ENCODE data around the gene DAPK1.

The DAPK1 gene

DNA sequence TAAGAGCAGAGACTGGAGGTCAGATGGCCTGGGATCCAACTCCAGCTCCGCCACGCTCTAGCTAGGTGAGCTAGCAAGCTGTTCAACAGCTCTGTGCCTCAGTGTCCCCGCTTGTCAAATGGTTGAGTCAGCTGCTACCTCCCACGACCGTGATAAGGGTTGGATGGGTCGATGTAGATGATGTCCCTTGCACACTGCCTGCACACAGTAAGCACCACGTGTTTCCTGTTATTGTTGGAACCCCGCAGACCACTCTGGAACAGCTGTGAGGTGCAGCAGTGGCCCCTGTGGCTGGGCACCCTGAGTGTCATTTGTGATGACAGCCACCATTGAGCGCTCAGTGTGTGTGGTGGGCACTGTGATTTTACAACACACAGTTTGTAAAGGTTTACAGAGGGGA is 174.3 kb downstream of the DAPK1 start:
- no peak for DNase-seq (ENCODE audit: low read depth)

DNA sequence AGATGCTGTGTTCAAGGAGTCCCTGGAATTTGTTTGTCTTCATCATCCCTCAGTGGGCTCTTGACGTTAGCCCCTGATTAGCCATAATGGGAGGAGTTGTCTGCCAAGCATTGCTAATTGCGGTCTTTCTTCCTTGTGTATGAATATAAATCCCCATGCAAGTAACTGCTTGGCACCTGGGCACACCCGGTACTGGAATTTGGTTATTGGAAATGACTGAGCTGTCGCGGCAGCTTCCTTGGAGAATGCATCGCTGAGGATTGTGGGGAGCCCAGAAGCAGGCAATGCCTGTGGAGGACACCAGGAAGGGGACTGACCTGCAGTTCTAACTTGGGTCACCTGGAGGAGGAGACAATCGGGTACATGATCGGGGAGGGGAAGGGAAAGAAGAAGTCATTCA is 174.9 kb downstream of the DAPK1 start:
- DNase-seq (ENCODE audit: low read depth), result no peak

DNA sequence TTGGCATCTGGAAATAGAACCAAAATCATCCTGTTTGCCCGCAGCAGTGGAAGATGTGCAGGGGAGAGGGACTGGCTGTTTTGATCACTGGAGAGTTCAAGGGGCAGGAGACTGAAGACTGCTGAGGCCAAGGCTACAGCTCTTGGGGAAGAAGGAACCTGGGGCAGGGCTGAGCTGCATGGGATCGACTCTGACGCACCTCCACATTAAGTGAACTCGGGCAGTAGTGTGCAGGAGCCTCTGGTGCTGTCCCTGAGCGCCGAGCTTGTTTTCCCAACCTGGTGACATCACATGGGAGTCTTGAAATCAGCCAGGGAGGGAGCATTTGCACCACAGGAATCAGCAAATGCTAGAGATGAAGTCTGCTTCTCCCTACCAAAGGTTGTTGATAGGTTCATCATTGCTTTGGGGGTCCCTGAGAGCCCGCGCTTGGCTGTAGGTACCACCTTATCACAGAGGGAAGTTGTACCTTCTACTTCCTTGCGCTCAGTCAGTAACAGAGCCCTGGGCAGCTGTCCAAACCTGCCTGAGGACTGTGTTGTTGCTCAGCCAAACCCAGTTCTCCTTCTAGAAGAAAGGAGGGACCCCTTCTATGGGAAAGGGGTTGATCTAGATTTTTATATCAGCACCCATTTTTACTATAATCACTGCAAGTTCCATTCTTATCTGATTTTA is 175.9 kb downstream of the DAPK1 start:
- no peak for DNase-seq (ENCODE audit: low read depth)

DNA sequence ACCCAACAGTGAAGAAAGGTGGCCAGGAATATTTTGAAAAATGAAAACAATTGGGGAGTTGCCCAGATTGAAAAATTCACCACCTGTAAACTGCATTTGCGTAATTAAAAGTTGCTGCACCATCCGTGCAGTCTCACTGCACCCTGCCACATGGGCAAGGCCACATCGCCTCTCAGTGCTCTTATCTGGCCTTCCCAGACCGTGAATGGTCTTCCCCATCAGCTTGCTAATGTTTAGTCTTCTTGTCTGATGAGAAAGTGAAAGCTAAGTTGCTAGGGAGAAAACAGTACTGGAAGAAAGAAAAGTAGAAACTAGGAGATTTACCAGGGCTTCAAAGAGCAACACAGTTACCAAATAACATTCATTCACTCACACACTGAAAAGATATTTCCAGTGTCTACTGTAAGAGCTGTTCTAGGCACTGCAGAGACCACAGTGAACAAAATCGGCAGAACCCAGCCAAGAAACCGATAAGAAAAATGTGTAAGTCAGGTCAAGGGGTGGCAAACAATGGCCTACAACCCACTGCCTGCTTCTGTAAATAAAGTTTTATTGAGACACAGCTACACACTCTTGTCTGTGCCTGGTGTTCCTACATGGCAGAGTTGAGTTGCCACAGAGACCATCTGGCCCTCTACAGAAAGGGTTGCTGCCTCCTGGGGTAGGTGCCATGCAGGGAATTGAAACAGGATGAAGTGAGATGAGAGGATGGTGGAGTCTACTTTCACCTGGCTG is 177.1 kb downstream of the DAPK1 start:
- DNase-seq (ENCODE audit: low read depth), result no peak

DNA sequence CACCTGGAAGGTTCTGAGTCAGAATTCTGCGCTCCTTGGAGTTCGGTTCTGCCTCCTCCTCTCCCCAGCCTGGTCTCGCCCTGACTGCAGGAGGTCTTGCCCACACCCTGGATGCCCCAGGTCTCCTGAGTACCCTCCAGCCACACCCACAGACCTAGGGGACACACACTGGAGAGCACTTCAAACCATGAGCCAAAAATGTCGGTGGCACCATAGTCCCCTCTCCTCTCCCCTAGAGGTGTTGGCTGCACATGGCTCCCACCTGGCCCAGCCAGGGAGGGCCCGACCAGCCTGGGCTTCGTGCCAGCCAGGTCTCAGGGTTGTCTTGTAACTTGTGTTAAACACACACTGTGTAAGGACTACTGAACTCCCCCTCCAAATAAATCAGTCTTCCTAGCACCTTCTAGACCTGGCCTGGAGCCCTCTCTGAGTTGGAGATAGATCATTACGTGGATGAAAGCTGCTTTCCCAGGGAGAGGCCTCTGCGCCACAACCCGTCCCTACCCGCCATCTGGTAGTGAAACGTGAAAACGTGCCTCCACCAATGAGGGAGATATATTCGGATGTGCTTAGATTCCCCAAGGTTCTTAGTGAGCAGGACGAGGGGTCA is 178.3 kb downstream of the DAPK1 start:
- no peak for DNase-seq (ENCODE audit: low read depth)

DNA sequence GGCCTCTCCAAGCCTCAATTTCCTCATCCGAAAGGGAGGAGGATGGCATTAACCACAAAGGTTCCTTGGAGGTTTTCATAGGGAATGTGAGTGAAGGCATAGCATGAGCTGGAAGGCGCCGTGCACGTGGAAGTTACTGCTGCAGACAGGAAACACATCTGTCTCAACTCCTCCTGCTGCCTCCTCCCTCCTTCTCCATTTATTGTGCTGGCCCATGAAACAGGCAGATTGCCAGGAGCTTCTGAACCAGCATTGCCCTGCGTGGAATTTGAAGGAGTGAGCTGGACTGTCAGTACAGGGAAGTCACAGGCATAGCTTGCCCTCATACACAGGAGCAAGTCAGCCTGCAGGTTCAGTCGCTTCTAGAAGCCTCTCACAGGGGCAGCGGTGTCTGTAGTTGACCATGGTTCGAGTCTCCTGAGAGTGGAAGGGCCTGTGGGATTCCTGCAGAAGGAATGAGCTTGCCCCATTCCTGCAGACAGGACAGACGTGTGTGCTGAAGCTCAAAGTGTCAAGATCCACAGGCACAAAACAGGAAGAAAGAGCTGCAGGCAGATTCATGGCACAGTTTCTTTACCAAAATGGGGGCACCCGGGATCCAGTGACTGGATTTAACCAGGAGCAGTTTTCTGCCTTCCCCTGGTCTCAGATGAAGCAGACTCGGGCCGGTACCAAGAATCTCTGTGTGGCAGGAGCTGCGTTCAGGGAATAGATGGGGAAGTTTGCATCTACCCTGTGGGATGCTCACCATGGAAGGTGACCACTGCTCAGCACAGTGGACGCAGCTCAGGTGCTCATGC is 179.5 kb downstream of the DAPK1 start:
- DNase-seq (ENCODE audit: low read depth), result no peak

DNA sequence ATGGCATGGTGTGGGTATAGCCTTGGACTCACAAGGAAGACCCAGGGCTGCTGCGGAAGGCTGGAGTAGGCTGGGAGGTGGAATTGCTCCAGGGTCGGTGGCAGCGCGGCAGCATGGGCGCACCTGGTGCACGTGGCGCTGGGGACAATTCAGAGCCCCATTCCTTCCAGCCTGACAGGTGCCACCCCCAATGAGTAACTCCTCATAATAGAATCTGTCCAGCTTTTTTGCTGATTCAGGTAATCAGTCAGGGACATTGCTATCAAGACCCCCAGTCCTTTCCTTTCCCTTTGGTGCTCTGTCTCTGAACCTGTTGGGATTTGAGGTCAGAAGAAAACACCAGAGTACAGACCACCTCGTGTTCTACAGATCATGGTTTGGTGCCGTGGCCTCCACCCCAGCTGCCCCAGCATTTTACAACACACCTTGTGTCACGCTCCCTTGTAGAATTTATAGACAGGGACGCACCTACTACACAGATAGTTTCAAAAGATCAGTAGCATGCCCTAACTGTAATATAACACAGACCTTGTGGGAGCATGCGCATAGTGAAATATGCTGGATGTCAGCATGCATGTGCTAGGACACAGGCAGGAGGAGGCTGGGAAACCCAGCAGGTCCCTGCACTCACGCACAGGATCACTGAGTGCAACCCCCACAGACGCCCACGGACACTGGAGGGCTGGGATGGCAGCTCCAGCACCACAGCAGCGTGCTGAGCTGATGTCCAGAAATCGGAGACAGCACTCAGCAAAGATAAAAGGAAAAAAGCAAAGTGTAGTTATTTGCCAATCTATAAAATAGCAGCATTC is 180.3 kb downstream of the DAPK1 start:
- DNase-seq (ENCODE audit: low read depth), result no peak

DNA sequence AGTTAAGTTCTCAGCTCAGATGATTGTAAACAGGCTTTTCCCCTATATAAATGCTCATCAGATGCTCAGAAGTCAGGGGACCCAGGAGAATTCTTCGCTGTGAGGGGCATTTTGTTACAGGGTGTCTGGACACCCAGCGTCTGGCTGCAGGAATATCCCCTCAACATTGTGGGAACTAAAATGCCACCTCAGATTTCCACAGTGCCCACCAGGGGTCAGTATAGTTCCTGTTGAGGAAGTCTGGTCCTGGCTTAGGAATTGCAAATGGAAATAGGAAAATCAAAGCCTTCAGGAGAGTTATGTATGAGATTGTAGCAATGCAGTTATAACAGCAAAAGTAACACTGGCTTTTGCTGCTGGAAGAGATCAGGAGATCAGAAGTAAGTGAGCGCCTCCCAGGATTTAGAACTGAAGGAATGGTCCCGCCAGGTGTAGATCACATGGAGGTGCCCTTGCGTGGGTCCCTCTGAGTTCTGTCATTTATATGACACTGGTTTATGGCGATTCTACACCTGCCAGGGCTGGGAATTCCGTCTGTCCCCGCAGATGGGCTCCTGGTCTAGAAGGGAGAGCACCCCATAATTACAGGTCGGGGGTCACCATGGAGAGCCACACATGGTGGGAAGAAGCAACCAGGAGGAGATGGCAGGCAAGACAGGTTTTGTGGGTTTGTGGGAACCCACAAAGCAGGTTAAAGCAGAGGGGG is 181.1 kb downstream of the DAPK1 start:
- no peak for DNase-seq (ENCODE audit: low read depth)

DNA sequence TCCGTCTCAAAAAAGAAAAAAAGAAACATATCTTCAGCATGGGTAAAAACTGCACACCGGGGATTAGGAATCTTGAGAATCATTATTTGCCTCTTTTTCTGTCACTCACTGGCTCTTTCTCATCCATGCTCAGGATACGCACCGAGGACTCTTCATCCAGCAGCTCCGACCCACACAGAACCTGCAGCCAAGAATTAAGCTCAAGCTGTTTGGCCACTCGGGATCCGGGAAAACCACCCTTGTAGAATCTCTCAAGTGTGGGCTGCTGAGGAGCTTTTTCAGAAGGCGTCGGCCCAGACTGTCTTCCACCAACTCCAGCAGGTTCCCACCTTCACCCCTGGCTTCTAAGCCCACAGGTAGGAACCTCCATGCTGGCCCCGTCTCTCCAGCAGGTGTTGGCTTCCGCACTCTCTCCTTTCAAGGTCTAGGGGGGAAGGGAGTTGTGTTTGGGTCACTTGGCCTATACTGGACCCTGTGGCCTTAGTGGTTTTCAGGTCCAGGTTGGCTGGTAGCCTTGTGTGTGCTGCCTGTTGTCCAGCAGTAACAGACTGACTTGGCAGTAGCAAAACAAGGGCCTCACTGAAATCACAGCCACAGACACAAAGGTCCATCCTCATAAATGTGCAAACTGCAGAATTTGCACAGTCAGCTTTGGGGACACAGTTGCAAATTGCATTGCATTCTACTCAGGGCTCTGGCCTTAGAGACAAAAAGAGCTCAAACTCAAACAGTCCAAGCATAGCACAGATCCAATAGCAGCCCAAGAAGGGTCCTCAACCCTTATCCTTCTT is 183.8 kb downstream of the DAPK1 start:
- no peak for DNase-seq (ENCODE audit: low read depth)

DNA sequence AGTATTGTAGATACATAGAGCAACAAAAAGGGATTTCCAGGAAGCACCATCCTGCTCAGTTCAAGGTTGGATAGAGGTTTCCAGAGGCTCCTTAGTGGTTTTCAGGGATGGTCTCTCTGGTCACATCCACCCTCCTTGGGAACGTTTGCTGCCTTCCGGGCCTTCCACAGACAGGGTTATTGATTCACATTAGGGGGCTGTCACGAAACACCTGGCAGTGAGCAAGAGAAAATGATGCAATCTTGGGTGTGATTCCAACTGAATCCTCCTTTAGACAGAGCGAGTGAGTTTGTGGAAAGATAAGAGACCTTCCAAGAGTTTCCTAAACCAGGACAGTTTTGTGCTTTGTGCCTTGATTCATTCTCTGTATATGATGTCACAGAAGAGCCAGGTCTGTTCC is 184.4 kb downstream of the DAPK1 start:
- DNase-seq (ENCODE audit: low read depth), result no peak

DNA sequence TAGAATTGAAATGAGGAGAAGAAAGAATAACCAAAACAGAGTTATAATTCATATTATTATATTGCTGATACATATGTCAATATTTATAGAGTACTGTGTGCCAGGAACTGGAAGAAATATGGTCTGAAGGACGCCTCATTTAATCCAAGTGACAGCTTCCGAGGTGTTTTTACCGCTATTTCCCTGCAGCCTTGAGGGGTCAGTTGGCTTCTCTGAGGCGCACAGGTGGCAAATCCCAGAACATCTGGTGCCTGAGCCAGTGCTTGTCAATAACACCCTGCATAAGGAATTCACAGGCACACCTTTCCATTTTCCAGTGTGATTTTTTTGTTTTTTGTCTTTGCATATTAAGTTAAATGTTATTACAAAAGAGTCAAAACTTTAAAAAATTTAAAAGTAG is 185.0 kb downstream of the DAPK1 start:
- no peak for DNase-seq (ENCODE audit: low read depth)

DNA sequence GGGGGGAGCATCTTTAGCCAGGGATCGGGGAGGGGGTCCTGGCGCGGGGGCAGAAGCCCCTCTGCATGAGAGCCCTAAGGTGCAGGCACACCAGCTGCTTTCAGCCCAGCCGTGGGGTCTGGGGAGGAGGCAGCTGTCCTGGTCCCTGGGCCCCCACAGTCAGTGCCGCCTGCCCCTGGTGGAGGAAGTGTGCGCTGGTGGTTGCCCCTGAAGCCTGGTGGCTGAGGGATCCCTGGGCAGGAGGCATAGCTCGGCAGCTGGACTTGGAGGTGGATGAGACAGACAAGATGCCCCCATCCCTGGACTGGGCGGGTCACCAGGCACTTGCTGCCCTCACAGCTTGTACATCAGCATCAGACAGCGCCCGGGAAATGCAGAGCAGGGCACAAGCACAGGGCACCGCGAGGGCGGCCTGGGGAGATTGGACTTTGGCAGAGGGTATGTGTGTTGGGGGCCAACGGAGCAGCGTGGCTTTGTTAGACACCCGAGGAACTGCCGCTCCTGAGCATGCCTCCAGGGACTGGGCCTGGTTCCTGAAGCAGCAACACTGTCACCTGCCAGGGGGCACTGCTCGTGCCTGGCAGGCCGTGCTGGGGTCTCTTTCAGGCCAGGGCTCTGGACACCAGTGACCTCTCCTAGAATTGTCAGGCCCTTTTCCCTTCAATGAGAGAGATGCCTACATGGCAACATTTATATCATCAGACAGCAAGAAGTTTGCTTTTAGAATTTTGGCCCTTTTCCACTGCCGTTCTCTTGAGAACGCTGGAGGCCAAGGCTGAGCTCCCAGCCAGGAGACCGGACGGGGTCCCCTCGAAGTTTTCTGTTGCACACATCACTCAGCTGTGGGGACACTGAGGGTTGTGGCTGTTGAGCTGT is 186.3 kb downstream of the DAPK1 start:
- DNase-seq (ENCODE audit: low read depth), result no peak

DNA sequence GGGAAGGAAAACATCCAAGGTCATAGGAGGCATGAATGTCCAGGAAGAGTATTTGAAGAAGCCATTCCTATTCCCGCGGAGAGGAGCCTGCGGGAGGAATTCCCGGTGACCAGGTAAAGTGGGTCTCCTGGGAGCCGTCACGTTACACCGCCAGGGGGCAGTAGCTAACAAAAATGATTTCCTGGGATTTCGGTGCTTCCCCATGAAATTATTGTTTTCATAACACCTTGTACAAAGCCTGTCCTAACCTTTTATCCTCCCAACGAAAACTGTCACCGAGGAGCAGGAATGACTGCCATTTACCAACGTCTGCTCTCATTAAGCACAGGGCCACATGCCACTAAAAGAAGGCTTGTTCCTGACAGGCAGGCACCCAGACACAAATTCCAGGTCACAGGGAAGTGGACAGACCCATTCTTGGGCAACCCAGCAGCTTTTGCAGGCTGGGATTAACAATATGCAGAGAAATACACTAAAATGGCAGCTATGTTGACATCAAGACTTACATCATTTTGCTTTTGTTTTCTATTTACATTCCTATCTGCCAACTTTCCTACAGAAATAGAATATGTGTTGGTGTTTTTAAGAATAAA is 187.1 kb downstream of the DAPK1 start:
- no peak for DNase-seq (ENCODE audit: low read depth)

DNA sequence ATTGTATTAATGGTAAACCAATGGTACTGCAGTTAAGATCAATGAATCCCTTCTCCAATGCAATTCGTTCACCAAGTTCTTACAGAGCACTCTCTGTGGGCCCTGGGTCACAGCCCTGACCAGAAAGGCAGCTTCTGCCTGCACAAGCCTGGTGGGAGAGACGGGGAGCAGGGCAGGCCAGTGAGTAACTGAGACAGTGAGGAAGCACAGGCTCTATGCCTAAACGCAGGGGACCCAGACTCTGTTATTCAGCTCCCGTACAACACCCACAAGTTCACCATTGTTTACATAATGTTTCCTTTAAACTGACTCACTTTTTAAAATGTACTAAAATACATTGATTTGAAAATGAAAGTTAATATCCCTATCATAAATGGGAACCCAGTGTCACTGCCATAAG is 187.8 kb downstream of the DAPK1 start:
- DNase-seq (ENCODE audit: low read depth), result no peak

DNA sequence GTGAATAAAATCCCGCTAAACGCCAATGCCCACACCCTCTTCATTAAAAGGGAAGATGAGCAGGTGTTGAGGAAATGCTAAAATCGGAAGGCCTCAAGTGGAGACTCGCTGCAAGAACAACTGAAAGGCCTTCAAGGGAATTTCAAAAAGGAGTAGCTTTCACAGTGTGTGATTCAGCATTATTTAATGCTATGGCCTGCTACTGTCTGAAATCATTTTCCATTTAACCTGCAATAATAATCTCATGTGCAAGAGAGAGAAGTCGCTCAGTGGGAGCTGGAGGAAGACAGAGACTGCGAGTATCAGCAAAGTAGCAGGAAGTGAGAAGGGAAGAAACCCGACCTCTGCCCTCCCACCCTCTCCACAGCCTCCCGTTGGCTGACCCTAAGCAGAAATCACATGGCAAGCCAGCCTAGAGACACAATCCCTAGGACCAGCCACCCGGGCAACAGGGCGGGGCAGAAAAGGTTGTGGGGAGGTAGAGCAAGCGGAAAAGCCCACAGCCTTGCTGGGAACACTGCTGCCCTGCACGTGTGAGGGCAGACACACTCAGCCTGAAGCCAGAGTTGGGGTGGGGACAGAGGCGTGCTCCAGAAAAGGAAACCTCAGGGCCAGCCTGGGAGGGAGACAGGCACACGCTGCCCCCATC is 188.3 kb downstream of the DAPK1 start:
- DNase-seq (ENCODE audit: low read depth), result no peak

DNA sequence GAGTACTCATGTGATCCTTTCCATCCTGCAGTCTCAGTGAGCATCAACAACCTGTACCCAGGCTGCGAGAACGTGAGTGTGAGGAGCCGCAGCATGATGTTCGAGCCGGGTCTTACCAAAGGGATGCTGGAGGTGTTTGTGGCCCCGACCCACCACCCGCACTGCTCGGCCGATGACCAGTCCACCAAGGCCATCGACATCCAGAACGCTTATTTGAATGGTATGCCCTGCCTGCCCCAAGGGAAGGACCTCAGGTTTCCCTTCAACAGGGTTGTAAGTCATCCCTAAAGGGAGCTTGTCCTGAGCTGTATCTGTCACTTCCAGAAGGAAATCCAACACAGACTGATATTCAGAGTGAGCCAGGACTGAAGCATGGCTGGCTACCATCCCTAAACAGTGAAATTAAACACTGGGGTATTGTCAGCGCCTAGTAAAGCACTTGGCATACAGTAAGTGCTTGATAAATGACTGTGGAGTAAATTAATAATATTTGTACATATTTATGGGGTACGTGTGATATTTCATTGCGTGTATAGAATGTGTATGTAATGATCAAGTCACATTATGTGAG is 188.9 kb downstream of the DAPK1 start:
- DNase-seq (ENCODE audit: low read depth), result no peak

DNA sequence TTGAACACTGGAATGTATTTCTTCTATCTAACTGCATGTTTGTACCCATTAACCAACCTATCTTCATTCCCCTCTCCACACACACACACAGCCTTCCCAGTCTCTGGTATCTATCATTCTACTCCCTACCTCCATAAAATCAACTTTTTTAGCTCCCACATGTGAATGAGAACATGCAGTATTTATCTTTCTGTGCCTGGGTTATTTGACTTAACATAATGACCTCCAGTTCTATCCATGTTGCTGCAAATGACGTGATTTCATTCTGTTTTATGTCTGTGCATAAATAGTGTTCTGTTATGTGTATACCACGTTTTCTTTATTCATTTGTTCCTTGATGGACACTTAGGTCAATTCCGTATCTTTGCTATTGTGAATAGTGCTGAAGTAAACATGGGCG is 189.5 kb downstream of the DAPK1 start:
- DNase-seq (ENCODE audit: low read depth), result no peak

DNA sequence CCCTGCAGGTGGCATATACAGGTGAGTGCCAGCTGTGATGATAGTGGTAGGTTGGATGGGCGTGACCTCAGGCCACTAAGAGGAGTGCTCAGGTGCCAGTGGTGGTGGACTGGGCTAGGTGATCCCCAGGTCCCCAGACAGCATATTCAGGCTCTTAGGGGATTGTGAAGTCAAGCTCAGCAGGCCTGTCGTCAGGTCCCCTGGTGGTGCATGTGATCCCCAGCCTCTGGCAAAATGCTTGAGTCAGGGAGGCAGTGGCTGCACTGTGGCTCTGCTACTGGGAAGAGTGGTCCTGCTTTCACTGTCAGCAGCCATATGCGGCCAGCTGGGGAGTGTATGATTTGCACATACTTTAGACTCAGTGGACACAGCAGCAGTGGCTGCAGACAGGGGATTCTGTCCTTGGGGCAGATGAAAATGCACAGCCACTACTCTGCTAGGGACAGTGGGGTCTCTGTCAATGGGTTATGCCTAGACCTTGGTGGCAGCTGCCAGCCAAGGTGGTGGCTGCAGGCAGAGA is 196.6 kb downstream of the DAPK1 start:
- no peak for DNase-seq (ENCODE audit: low read depth)
